Fibroblast of upper back skin (primary cell): Measurements from ENCODE around the gene DGUOK.
A peak's percentile ranks its signal among the peaks of the same experiment; 100 is the strongest.
"Not testable (repeated sequence)": the region's sequence is repeated elsewhere in the genome, so short reads cannot be mapped to it uniquely, and the experiment has no call there.

Experiments used
- DNase-seq: peaks from one replicate; pipeline ENCODE4 v3.0.0-alpha.2; 2013

Gene DGUOK

DNA sequence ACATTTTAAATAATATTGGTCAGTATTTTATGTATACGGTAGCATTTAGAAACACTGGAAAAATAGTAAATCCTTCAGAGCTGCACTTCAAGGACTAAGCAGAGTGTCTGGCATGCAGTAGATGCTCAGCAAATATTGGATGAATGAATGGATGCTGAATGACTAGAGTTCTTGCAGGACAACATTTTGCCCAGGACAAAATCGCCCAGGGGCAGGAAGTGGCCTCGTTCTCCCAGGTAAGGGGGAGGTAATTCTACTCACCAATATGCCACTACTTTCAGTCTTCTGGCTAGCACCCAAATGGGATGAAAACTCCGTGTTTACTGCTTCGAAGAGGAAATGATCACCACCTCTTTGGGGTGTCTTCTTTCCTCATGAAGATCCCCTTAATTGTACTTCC is 4.0 kb upstream of the DGUOK start:
- DNase-seq = no peak

DNA sequence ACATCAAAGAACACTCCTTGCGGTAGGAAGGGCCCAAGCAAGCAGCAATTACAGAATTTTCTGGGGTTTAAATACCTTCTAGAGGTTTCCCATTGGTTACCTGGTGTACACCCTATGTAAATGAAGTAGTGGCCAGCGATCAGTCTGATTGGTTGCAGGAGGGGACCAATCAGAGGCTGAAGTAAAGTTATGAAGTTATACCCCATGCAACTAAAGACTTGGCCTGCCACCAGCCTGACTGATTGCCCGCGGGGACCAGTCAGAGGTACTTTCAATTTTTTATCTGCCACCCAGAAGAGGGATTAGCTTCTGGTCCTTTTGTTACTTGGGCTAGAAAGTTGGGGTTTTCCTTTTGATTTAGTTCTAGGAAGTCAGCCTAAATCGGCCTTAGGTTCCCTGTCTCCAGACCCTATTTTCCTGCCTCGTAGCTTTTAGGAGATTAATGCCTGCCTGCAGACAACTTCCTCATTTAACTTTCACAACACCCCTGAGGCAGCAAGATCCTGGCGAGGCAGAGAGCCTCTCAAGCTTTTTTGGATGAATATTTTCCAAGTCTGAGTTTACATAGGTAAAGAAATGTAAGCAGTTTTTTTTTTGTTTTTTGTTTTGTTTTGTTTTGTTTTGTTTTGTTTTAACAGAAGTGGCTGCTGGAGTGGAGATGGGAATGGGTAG is 1.5 kb upstream of the DGUOK start:
- no peak for DNase-seq

DNA sequence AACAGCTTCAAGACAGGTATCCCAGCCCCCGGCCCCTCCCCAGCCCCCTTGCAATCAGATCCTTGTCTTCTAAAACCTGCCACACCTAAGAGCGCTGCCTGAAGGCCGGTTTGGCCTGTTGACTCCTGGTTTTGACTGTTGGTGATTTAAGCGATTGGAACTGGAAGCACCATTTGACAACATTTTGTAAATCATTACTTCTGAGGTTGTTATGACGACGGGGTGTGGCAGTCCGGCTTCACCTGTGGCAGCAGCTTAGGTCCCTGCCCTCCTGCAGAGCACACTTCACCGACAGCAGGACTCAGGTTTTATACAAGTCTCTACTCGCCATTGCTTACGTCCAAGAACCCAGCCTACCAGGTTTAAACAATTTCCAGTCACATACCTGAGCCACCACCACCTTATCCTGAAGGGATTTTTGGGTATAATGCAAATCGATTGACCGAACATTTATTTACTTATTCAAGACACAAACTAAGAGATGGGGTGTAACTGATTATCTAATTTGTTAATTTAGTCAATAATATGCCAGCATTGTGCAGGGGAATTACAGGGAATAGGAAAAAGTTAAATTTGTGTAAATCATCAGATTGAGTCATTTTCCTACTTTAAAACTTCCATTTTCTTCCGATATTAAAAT is 707 bp upstream of the DGUOK start:
- no peak for DNase-seq

DNA sequence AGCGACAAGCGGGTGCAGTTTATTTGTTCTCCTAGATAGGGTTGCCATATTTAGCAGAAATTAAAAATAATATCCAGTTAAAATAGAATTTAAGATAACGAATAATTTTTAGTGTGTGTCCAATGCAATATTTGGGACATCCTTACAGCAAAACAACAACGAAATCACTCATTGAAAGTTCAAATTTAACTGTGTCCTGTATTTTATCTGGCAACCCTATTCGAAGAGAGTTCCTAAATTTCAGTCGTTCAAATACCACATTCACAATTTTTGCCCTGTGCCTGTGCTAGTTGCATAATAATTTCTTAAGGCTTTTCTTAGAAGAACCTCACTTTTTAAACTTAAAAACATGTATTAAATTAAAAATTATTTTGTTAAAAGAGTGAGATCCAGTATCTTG is 664 bp downstream of the DGUOK start:
- DNase-seq = no peak

DNA sequence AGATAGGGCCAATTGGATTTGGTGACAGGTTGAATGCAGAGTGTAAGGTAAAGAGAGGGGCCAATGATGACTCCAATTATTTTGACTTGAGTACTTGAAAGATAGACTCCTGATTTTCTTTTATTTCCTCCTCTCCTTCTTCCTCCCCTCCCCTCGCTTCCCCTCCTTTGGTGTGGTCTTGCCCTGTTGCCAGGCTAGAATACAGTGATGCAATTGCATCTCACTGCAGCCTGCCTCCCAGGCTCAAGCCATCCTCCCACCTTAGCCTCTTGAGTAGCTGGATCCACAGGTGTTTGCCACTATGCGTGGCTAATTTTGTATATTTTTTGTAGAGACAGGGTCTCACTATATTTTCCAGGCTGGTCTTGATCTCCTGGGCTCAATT is 2.3 kb downstream of the DGUOK start:
- no peak for DNase-seq

DNA sequence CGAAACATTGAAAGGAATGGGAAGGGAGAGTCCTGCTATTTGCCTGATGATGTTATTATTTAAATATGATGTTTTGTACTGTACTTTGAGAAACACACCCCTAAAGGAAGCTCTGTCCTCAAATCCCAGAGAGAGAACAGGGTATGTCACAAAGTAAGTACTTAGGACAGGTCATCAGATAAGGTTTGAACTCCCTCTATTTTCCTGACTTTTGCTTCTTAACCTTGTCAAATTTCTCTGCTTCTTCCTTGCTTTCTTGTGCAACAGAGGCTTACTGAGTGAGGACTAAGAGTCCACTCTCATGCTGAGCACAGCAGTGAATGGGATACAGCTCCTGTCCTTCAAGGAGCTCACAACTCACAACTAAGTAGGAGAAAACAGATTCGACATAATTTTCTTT is 3.7 kb downstream of the DGUOK start:
- no peak for DNase-seq

DNA sequence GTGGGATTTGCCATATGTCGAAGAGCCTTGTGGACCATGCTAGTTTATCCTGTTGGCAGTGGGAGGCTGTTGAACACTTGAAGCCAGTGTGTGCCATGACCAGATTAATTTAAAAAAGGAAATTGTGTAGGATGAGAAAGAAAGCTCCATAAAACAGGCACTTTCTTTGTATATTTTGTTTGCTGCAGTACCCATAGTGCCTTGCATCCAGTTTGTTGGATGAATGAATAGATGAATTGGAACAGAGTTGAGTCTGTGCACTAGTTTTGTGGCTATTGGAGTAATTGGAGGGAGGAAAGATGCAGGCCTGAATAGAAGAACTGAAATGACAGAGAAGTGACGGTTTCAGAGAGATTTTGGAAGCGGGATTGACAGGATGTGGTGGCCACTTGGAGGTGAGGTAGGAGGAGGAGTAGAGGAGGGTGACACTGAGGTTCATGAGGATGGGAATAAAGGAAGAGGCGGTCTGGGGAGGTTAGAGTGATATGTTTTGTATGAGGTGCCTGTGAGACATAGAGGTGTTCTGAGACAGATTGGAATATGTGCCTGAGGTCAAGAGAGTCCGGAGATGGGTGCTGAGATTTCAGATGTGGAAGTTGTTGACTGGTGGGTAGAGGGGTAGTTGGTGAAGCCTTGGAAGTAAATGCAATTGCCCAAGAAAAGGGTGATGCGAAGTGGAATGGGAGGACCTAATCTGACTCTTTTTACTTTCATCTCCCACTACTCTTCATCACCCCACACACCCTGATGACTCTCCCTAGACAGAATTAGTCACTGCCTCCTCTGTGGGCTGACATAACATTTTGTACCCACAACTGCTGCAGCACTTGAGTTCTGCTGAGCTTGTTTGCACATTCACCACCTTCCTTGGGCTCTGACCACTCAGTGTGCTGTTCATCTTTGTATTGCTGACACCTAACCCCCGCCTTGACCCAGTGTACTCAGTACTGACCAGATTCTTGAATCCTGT is 5.1 kb downstream of the DGUOK start:
- peak; percentile 9 for DNase-seq

DNA sequence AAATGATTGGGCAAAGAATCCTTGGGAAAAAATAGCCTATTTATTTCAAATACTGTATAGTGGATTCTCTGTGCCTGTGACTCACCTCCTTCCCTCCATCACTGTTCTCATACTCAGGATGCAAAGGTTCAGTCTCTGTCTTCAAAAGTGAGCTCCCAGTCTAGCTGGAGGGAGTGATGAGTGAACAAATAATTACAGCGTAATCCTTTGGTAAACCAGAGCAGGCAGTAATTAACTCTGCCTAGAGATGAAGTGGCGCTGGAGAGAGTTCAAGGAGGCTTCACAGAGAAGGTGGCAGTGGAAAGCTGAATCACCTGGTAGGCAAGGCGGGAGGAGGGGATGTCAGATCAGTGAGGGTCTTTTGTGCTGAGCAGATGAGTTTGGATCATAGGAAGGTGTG is 6.5 kb downstream of the DGUOK start:
- no peak for DNase-seq

DNA sequence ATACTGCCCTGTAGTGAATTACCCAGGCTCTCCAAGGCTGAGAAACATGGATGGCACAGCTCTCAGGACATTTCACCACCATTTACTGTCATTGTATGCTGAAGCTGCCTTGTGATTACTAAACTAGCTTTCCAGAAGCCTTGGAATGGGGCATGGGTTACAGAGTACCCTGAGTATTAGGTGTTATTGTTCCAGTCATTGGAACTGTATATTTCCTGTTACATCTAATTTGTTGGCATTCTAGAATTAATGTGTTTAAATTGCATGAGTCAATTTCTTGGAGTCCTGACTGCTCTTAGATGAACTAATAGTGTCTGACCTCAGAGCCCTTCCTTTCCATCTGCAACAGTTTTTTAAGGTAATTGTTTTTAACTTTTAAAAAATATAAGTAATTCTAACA is 9.0 kb downstream of the DGUOK start:
- no peak for DNase-seq

DNA sequence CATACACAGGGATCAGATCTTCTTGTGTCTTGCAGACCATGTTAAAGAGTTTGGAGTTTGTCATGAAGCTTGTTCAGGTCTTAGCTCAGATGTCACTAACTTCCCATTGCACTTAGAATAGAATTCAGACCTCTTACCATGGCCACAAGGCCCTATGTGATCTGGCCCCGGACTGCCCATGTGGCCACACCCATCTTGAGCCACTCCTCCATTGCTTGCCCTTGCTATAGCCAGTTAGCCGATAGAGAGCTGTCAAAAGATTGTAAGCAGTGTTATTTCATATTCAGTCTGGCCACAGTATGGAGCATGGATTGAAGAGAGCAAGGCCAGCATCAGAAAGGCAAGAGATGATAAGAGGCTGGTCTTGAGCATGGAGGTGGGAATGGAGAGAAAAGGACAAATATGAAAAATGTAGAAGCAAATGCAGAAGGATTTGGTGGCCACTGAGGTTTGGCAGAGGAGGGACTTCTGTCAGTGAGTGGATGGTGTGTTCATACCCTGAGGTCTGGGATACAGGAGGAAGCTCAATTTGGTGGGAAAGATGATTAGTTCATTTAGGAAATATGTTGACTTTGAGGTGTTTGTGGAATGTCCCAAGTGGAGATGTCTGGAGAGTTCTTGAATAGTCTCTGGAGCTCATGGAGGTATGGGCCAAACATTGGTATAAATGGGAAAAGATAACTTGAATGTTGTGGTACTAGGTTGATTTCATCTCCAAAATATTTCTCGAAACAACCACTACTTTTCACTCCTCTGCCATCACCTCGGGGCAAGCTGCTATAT is 10.6 kb downstream of the DGUOK start:
- DNase-seq = peak; percentile 16

DNA sequence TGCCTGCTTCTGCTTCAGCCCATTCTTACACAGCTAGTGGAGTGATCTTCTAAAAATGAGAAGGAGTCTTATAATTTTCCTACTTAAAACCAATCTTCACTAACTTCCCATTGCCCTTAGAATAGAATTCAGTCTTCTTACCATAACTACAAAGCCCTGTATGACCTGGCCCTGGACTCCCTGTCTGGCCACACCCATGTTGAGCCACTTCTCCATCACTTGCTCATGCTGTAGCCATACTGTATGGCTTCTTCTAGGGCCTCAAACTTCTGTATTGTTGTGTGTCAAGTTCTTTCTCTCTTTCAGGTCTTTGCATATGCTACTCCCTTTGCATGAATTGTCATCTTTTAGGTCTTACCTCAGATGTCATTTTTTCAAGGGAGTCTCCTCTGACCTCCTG is 11.2 kb downstream of the DGUOK start:
- DNase-seq = no peak

DNA sequence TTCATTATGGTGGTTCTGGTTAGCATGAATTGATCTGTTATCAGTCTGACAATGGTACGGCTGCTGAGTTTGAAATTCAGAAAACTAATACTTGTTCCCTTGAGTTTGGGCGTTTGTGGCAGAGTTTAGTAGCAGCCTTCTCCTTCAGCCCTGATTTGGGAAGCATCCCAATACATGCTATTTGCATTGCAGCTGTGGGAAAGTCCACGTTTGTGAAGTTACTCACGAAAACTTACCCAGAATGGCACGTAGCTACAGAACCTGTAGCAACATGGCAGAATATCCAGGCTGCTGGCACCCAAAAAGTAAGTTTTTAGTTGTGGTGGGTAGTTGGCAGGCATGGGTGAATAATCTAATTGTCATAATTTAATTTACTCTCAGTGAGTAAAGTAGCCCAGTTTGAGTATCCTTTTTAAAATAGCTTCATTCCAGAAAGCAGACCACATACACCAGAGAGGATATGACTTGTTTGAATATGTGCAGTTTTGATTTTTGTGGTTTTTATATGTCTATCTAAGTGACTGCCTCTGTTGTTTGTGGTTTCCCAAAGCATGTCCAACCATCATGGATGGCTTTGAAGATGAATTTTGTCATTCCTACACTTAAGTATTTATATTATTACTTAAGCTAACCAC is 12.2 kb downstream of the DGUOK start:
- peak; percentile 85 for DNase-seq

DNA sequence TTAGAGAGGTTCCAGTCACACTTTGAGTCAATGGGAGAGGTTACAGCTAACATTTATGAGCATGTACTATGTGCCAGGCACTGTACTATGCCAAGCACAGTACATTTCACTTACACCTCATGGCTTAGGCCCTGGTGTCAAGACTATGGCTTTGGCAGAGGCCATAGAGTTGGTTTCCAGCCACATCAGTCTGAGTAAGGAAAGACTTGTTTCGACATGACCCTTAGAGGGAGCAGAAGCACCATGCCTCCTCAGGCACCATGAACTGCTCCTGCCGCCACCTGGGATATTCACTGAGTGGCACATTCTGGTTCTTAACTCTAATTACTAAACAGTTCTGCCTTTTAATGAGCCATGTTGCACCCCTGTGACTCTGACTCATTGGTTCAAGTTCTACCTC is 12.7 kb downstream of the DGUOK start:
- peak; percentile 31 for DNase-seq

DNA sequence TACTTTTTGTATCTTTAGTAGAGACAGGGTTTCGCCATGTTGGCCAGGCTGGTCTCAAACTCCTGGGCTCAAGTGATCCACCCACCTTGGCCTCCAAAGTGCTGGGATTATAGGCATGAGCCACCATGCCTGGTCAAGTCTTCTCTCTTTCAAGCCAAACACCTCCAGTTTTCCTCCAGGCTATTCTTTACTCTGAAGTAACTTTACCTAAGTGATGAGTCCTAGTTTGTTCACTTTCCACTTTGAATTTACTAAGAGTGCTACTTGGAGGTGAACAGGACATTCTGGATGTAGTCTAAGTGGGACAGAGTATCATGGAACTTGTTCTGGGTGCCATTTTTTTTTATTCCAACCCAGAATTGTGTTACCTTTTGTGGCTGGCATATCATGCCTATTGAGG is 13.4 kb downstream of the DGUOK start:
- DNase-seq = not testable (repeated sequence)

DNA sequence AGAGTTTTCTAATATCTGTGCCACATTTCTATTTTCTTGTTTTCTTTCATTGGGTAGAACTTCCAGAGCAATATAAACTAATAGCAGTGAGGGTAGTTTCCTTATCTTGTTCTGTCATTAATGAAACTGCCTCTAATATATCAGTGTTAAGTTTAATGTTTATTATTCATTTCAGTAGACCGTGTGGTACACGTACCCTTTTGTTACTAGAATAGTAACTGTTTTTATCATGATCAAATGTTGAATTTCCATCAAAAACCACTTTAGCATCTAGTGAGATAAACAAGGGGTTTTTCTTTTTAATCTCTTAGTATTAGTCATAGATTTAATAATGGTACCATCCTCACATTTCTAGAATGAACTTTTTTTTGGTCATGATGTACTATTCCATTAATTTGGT is 16.0 kb downstream of the DGUOK start:
- no peak for DNase-seq

DNA sequence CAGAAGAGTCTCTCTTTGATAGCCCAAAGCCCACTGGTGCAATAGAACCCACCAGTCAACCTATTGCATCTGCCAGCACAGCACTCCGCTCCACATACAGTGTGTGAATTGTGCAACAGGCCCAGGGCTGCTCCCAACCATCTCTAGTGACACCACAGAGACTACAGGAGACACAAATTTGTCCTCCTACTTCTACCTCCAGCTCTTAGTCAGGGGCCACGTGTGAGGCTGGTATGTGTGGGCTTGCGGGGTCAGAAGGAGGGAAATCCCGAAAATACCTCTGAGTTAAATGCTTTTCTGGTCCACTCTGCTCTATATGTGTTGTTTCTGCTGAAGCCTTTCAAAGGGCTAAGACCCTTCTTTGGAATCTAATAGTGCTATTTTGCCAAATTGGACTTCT is 18.0 kb downstream of the DGUOK start:
- no peak for DNase-seq

DNA sequence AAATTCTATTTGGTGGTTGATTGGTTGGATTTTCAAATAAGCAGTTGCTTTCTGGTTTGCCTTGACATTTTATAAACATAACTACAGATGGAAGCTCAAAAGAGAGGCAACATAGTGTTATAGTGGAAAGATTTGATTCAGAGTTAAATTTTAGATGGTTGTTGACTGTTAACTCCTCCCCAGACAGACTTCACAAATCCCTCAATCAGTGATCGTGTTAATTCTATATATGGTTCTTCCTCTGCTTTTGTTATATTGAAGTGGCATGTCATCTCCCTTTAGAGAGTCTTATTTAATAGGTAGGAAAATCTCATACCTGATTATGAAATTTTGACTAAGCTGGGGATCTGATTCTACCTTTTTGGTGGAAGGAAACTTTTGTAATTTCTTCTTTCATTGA is 19.5 kb downstream of the DGUOK start:
- no peak for DNase-seq

DNA sequence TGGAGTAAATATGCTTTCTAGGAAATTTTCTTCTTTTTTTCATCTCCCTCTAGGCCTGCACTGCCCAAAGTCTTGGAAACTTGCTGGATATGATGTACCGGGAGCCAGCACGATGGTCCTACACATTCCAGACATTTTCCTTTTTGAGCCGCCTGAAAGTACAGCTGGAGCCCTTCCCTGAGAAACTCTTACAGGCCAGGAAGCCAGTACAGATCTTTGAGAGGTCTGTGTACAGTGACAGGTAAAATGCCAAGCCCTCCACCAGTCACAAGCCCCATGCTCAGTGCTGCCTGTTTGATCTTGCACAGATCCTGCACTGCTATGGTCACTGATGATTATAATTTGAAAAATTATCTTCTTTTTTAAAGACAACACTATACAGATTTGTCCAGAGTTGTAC is 20.0 kb downstream of the DGUOK start:
- no peak for DNase-seq

DNA sequence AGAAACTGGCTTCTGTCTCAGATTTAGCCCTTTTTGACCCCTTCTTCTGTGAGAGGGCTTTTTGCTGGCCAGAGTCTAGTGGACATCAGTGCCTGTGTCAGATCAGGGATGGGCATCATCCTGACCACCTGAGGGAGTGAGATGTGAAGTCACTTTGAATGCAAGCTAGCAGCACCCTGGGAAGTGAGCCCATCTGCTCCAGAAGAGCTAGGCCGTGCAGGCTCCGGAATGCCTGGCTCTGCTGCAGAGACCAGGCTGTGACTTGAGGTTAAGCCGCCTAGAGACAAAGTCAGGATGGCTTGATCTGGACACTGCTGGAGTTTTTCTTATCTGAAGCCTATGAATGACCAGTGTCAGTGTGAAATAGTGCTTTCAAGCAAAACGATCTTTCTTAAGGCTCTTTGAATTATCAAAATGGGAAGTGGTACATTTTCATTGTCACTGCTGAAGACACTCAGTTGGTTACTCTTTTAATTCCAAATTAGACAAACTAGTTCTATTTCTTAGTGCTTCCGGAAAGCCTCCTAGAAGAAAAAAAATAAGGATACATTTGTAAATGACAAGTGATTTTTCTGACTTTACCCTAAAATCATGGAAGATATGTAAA is 20.8 kb downstream of the DGUOK start:
- DNase-seq = no peak

DNA sequence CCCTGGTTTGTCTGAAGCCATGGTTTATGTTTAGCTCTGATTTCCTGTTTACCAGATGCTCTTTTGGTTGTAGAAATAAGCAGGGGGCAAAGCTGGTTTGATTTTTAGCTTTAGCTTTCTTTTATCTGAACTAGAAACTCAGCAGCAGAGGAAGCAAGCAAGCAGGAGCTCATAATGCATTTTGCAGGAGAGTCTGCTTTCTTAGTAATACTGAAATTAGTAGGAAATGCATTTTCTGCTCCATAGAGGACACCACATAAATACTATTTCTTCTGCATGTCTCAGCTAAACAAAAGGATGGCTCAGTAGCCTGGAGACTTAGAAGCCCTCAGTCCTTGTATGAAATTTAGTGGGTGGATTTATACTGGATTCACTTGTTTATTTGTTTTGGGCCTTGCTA is 23.1 kb downstream of the DGUOK start:
- no peak for DNase-seq

DNA sequence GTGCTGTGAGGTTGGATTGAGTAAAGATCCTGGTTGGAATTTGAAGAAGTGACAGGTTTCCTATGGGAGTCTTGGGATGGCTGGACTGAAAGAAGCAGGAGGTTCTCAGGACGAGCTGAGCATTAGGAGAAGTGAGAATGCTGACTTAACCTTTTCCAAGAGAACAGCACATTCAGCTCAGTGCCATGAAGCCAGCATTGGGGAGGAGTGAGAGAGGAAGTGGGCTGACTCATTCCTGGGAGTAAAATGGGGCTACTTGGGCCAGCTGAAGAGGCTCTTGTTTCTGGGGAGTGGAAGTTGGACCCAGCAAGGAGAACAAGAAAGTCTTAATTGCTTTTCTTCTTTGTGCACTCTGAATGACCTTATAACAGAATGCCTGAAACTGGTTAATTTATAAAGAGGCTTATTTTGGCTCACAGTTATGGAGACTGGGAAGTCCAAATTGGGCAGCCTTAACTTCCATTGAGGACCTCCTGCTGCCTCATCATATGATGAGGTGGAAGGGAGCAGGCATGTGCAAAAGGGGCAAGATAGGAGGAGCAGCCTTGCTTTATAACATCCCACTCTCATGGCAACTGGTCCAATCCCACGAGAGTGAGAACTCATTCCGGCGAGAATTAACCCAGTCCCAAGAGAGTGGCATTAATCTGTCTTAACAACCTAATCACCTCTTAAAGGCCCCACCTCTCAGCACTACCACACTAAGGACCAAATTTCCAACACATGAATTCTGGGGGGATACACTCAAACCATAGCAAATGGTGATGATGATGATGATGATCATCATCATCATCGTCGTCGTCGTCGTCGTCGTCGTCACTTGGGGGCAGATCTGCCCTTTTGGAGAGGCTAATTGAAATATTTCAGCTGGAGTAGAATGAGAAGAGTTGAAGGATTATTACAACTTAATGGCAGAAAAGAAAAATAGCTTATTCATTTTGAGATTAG is 26.1 kb downstream of the DGUOK start:
- DNase-seq = peak; percentile 17
